Stomach (tissue), 4 donors: ENCODE results near the gene STEEP1.

Source experiments
- EP300 ChIP-seq: sonication (generic); formaldehyde crosslinking; IDR thresholded peaks from one replicate; pipeline ENCODE4 v1.6.1; 2017; ENCODE audit warnings: antibody characterized with exemption
- TF ChIP-seq, protein P1 (sequence below), 7 experiments: fragments of 450-650 bp in 4 of 7; fragments of 200-600 bp in 3 of 7; sonication (generic) in 3 of 7; IDR thresholded peaks; one replicate each; pipeline ENCODE4 v1.5.1; 2016 to 2019; ENCODE audit warnings: antibody characterized with exemption in 7 of 7, control low read depth in 2 of 7, mild to moderate bottlenecking in 1 of 7

DNA sequence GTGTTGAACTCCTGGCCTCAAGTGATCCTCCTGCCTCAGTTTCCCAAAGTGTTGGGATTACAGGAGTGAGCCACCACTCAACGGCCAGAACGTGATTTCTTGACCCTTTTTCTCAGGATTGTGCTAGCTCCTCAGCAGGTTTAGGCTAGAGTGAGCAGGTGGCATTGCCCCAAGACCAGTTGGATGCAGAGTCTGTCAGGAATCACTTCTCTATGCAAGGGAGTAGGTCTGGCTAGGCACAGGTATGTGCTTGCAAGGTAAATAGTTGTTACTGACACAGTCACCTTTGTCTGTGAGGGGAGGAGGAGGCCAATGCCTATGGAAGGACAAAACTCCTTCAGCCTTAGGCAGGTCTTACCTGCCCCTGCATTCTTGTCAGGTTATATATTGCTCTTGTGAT is 72.7 kb downstream of the STEEP1 start:
- TF ChIP-seq, protein P1, sequence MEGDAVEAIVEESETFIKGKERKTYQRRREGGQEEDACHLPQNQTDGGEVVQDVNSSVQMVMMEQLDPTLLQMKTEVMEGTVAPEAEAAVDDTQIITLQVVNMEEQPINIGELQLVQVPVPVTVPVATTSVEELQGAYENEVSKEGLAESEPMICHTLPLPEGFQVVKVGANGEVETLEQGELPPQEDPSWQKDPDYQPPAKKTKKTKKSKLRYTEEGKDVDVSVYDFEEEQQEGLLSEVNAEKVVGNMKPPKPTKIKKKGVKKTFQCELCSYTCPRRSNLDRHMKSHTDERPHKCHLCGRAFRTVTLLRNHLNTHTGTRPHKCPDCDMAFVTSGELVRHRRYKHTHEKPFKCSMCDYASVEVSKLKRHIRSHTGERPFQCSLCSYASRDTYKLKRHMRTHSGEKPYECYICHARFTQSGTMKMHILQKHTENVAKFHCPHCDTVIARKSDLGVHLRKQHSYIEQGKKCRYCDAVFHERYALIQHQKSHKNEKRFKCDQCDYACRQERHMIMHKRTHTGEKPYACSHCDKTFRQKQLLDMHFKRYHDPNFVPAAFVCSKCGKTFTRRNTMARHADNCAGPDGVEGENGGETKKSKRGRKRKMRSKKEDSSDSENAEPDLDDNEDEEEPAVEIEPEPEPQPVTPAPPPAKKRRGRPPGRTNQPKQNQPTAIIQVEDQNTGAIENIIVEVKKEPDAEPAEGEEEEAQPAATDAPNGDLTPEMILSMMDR (IDR thresholded peaks at IDR 0.05), result no peak
- TF ChIP-seq EP300, result no peak
